Measurements from ENCODE around the gene NAT14. TPM values are rescaled to one million over a fixed set of nuclear protein-coding genes. Genes with fewer than 3 reads are reported as not detected.

Gene NAT14, protein sequence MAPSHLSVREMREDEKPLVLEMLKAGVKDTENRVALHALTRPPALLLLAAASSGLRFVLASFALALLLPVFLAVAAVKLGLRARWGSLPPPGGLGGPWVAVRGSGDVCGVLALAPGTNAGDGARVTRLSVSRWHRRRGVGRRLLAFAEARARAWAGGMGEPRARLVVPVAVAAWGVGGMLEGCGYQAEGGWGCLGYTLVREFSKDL
- polyA plus RNA-seq (2013, experiment 1 of 2): 52.4 TPM
- 50.0 TPM for polyA plus RNA-seq (2013, experiment 2 of 2)

DNA sequence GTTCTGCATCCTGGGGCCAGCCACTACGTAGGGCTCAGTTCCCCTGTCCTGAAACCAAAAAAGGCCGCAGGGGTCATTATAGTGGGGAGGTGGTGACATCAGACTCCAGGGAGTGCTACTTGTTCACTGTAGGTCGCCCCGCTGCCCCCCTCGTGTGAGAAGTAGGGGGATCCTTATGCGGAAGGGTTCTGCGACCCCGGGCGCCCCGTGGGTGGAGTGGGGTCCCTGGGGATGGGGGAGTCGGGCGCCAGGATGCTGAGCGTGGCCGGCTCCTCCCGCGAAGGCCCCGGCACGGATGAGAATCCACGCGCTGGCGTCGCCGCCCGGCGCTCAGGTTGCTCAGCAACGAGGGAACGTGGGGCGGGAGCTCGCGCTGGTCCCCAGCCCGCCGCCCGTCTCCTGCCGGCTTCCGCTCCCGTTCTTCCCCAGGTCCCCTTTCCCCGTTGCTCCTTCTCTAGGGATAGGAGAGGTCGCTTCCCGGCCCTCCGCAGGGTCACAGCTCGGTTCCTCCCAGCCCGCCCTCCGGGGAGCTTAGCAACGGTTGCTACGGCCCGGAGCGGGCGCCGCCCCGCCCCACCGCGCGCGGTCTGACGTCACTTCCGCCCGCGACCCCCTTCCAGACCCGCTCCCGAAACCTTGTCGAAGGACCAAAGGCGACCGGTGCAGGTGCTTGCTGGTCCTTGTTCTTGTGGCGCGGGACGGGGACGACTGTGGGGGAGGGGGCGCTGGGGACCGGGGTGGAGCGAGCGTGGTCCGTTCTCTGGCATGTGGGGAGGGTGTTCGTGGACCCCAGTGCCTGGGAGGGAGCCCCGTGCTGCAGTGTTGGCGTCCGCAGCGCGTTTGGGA, at the start of gene NAT14:
NAT14 (plus strand) TSS at position 596 of the 846 bp plus-strand sequence. CDS start 521 bp downstream, outside the sequence.
- H3K9me3 ChIP-seq (ENCODE audit: control insufficient read depth, low read length): no peaks in the 10 kb centered on the region
- peaks cover 16% of the 10 kb centered on the region for H3K36me3 ChIP-seq (ENCODE audit: control insufficient read depth, insufficient read depth, low read length)
- WGBS, 2 experiments (ENCODE audit: insufficient coverage in 2 of 2): 4% methylated on average over 37 to 44 of the region's 78 CpGs
- peaks cover 46% of the 10 kb centered on the region for H3K4me1 ChIP-seq (ENCODE audit: control insufficient read depth, insufficient read depth, low read length, poor library complexity, severe bottlenecking)
- peak within 1 kb of the TSS; percentile 79 for H3K4me3 ChIP-seq (ENCODE audit: extremely low read depth, insufficient read depth, low read length, poor library complexity, severe bottlenecking)
- H3K27ac ChIP-seq (ENCODE audit: low read depth, low read length, severe bottlenecking): peak within 1 kb of the TSS; percentile 78

DNA sequence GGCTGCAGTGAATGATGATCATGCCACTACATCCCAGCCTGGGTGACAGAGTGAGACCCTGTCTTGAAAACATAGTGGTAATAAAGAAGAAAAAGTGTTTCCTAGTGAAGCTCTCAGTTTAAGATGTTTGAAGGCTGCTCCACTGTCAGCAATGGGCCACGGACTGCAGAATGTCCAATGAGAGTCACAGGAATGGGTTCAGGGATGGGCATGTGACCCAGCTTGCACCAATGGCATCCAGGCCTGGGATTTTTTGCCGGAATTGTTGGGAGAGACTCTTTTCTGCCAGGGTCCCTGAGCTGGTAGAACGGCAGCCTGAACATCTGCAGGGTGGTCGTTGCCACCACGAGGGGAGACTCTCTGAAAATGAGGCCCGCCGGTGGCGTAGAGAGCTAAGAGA, 48.1 kb upstream of the NAT14 start:
- WGBS, 2 experiments (ENCODE audit: insufficient coverage in 2 of 2): 36 to 41% methylated on average over 8 of the region's 8 CpGs
- Histone ChIP-seq H3K4me3 (ENCODE audit: extremely low read depth, insufficient read depth, low read length, poor library complexity, severe bottlenecking) (no peak overlapping the region), H3K27ac (ENCODE audit: low read depth, low read length, severe bottlenecking) (no peak overlapping the region)

DNA sequence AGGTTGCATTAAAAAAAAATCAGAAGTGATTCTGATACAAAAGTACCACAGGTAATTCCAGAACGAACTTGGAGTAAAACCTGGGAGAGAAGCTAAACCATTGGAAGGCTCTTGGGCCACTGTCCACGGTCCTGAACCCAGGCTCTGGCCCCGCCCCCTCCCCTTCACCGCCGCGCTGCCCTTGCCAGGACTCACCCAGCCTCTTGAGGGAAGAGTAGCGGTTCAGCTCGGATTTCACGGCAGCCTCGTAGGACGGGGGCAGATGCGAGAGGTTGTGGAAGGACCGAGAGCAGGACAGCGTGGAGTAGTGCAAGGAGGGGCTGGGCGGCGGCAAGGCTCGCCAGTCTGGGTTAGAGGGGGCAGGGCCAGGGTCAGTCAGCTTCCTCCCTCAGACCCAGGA, 47.6 kb upstream of the NAT14 start:
- no peaks in the 10 kb centered on the region for H3K9me3 ChIP-seq (ENCODE audit: control insufficient read depth, low read length)
- H3K36me3 ChIP-seq (ENCODE audit: control insufficient read depth, insufficient read depth, low read length): no peaks in the 10 kb centered on the region
- no peak overlapping the region for H3K4me3 ChIP-seq (ENCODE audit: extremely low read depth, insufficient read depth, low read length, poor library complexity, severe bottlenecking)
- H3K27ac ChIP-seq (ENCODE audit: low read depth, low read length, severe bottlenecking): no peak overlapping the region
- WGBS, 2 experiments (ENCODE audit: insufficient coverage in 2 of 2): 1 to 4% methylated on average over 17 of the region's 17 CpGs
- H3K4me1 ChIP-seq (ENCODE audit: control insufficient read depth, insufficient read depth, low read length, poor library complexity, severe bottlenecking): no peaks in the 10 kb centered on the region

More for the DNA sequence above, 48.1 kb upstream of the NAT14 start:
- H3K4me1 ChIP-seq (ENCODE audit: control insufficient read depth, insufficient read depth, low read length, poor library complexity, severe bottlenecking): no peaks in the 10 kb centered on the region
- H3K9me3 ChIP-seq (ENCODE audit: control insufficient read depth, low read length): no peaks in the 10 kb centered on the region
- no peaks in the 10 kb centered on the region for H3K36me3 ChIP-seq (ENCODE audit: control insufficient read depth, insufficient read depth, low read length)

DNA sequence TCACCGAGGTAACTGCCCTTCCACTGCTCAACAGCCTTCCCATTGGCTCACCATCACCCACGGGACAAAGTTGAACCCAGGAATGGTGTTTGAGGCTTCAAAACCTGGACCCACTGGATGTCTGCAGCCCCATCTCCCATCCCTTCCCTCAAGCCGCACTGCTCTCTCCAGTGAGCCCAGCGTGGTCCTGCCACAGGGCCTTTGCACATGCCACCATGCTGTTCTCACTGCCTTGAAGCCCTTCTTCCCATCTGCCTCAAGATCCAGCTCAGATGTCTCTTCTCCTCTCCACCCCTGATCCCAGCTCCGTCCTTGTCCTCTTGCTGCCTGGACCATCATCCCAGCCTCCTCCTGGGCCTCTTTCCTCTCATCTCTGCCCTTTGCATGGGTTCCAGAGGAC, 45.9 kb upstream of the NAT14 start:
- Histone ChIP-seq H3K4me1 (ENCODE audit: control insufficient read depth, insufficient read depth, low read length, poor library complexity, severe bottlenecking) (no peaks in the 10 kb centered on the region), H3K9me3 (ENCODE audit: control insufficient read depth, low read length) (no peaks in the 10 kb centered on the region), H3K4me3 (ENCODE audit: extremely low read depth, insufficient read depth, low read length, poor library complexity, severe bottlenecking) (no peak overlapping the region), H3K36me3 (ENCODE audit: control insufficient read depth, insufficient read depth, low read length) (no peaks in the 10 kb centered on the region), H3K27ac (ENCODE audit: low read depth, low read length, severe bottlenecking) (no peak overlapping the region)
- 69 to 82% methylated on average over 4 to 5 of the region's 5 CpGs for WGBS, 2 experiments (ENCODE audit: insufficient coverage in 2 of 2)

DNA sequence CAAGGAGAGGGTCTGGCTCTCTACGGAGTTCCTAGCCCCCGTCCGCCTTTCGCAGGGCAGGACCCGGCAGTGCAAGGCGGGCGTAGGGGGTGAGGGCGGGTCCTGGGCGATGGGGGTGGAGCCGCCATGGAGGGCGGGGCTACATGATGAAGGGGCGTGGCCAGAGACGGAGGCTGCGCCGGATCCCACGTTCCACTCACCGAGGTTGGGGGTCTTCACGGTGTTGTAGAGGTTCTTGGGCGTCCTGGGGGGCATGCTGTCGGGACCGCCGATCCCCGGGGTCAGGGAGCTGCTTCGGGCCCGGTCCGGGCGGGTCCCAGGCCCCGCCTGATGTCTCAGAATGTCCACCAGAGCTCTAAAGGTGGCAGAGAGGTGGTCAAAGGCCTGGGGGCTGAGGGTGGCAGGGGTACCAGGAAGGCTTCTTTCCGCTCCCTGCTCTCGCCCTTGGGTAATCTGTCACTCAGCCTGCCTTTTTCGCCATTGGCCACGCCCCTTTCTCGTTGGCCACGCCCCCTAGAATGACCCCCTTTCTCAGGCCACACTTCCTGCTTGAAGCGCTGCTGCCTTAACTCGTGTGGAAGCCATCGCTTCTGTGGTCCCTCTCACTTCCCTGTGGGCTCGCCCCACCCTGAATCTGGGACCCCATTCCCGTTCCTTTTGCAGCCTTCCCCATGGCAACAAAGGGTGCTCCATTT, 44.4 kb upstream of the NAT14 start:
- H3K4me3 ChIP-seq (ENCODE audit: extremely low read depth, insufficient read depth, low read length, poor library complexity, severe bottlenecking): no peak overlapping the region
- H3K9me3 ChIP-seq (ENCODE audit: control insufficient read depth, low read length): no peaks in the 10 kb centered on the region
- H3K27ac ChIP-seq (ENCODE audit: low read depth, low read length, severe bottlenecking): no peak overlapping the region
- H3K4me1 ChIP-seq (ENCODE audit: control insufficient read depth, insufficient read depth, low read length, poor library complexity, severe bottlenecking): no peaks in the 10 kb centered on the region
- 17 to 24% methylated on average over 17 to 38 of the region's 39 CpGs for WGBS, 2 experiments (ENCODE audit: insufficient coverage in 2 of 2)
- H3K36me3 ChIP-seq (ENCODE audit: control insufficient read depth, insufficient read depth, low read length): no peaks in the 10 kb centered on the region

DNA sequence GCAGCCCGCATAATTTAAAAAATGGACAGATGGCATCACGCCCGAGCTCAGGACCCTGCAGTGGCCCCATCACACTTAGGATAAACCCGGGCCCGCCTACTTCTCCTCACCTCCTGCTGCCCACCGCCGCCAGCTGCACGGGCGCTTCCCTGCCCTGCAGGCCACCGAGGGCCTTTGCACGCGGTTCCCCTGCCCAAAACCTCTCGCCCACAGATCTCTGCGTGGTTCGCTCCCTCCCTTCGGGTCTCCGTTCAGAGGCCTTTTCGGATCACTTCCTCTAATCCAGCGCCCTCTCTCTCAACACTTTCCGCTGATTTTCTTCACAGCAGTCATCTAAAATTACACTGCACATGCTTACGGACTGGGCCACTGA, 43.7 kb upstream of the NAT14 start:
- WGBS, 2 experiments (ENCODE audit: insufficient coverage in 2 of 2): 8 to 10% methylated on average over 18 to 20 of the region's 21 CpGs
- no peaks in the 10 kb centered on the region for H3K9me3 ChIP-seq (ENCODE audit: control insufficient read depth, low read length)
- H3K36me3 ChIP-seq (ENCODE audit: control insufficient read depth, insufficient read depth, low read length): no peaks in the 10 kb centered on the region
- no peak overlapping the region for H3K27ac ChIP-seq (ENCODE audit: low read depth, low read length, severe bottlenecking)
- H3K4me3 ChIP-seq (ENCODE audit: extremely low read depth, insufficient read depth, low read length, poor library complexity, severe bottlenecking): no peak overlapping the region
- no peaks in the 10 kb centered on the region for H3K4me1 ChIP-seq (ENCODE audit: control insufficient read depth, insufficient read depth, low read length, poor library complexity, severe bottlenecking)

DNA sequence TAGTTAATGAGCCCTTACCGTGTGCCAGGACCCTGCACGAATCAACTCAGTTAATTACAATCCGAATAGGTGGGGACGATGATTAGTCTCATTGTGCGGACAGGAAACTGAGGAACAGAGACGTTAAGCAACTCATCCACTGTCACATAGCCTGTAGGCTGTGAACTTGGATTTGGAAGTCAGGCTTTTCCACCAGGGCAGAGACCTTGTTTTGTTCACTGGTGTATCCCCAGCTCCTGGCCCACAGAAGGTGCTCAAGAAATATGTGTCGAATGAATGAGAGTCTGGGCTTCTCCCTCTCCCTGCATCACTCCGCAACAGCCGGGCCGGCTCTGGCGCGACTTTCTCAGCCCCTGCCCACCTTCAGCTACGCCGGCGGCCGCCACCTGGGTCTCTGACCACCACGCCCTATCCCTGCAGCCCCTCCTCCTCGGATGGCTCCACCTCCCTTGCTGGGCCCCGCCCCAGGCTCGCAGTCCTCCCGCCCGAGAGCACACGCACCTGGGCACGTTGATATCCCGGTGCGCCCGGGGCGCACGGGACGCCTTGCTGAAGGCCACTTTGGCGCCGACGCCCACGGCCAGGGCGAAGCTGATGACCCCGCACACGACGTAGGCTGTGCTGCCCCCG, 43.2 kb upstream of the NAT14 start:
- no peaks in the 10 kb centered on the region for H3K36me3 ChIP-seq (ENCODE audit: control insufficient read depth, insufficient read depth, low read length)
- H3K4me3 ChIP-seq (ENCODE audit: extremely low read depth, insufficient read depth, low read length, poor library complexity, severe bottlenecking): no peak overlapping the region
- 3 to 5% methylated on average over 19 to 29 of the region's 39 CpGs for WGBS, 2 experiments (ENCODE audit: insufficient coverage in 2 of 2)
- no peak overlapping the region for H3K27ac ChIP-seq (ENCODE audit: low read depth, low read length, severe bottlenecking)
- no peaks in the 10 kb centered on the region for H3K4me1 ChIP-seq (ENCODE audit: control insufficient read depth, insufficient read depth, low read length, poor library complexity, severe bottlenecking)
- H3K9me3 ChIP-seq (ENCODE audit: control insufficient read depth, low read length): no peaks in the 10 kb centered on the region

DNA sequence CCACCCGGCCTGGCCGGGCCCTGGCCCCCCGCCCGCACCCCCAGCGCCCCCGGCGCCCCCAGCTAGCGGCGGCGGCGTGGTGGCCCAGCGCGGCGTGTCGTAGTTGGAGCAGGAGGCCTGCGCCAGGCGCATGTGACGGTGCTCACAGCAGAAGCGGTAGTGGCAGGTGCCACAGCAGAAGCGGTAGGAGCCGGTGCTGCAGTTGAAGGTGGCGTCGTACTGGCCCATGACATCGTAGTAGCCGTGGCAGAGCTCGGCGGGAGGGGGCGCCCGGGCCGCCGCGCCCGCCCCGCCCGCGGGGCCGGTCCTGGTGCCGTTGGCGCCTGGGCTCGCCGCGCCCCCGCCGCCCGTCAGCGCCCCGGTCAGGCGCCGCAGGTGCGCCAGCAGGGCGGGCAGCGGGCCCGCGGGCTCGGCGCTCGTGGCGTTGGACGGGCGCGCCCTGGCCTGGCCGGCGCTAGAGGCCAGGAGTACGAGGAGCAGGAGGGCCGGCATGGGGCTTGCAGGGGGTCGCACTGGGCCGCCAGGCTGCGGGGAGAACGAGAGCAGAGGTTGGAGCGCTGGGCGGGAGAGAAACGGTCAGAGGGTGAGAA, 42.5 kb upstream of the NAT14 start:
- Histone ChIP-seq H3K36me3 (ENCODE audit: control insufficient read depth, insufficient read depth, low read length) (no peaks in the 10 kb centered on the region), H3K9me3 (ENCODE audit: control insufficient read depth, low read length) (no peaks in the 10 kb centered on the region), H3K4me1 (ENCODE audit: control insufficient read depth, insufficient read depth, low read length, poor library complexity, severe bottlenecking) (no peaks in the 10 kb centered on the region), H3K4me3 (ENCODE audit: extremely low read depth, insufficient read depth, low read length, poor library complexity, severe bottlenecking) (no peak overlapping the region), H3K27ac (ENCODE audit: low read depth, low read length, severe bottlenecking) (no peak overlapping the region)
- WGBS, 2 experiments (ENCODE audit: insufficient coverage in 2 of 2): 1 to 2% methylated on average over 57 to 62 of the region's 72 CpGs

DNA sequence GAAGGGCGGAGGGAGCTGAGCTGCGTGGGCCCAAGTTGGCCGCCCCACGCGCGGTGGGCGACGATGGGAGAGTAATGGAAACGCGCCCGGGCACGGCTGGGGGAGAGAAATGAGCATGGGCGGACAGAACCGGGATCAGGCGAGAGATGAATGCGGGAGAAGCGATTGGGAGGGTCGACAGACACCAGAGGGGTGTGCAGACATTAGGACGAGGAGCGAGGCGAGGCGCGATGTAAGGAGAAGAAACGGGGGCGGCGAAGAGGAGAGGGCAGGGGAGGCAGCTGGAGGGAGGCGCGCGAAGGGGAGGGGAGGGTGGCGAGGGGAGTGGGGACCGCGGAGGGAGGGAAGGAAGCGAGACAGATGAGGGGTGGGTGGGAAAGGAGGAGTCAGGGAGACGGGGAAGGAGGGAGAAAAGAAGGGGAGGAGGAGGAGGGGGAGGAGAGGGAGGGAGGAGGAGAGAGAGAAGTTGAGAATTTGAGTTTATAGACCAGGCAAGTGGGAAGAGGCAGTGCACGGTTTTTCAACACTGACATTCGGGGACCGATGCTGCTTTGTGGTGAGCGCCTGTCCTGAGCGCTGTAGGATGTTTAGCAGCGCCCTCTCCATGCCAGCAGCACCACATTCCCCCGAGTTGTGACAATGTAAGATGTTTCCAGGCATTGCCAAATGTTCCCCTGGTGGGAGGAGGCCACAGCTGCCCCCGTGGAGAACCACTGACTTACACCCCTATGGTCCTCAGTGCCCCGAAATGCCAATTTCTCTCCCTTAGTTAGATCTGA, 41.8 kb upstream of the NAT14 start, which contains the start of gene SHISA7:
SHISA7 (minus strand) TSS at position 256 of the 779 bp plus-strand sequence. CDS start 437 bp downstream, outside the sequence.
- WGBS, 2 experiments (ENCODE audit: insufficient coverage in 2 of 2): 2 to 5% methylated on average over 30 to 41 of the region's 43 CpGs
- no peaks in the 10 kb centered on the region for H3K36me3 ChIP-seq (ENCODE audit: control insufficient read depth, insufficient read depth, low read length)
- H3K4me3 ChIP-seq (ENCODE audit: extremely low read depth, insufficient read depth, low read length, poor library complexity, severe bottlenecking): no peak within 1 kb of the TSS

More for the DNA sequence above, 41.8 kb upstream of the NAT14 start, which contains the start of gene SHISA7:
- no peaks in the 10 kb centered on the region for H3K9me3 ChIP-seq (ENCODE audit: control insufficient read depth, low read length)
- no peaks in the 10 kb centered on the region for H3K4me1 ChIP-seq (ENCODE audit: control insufficient read depth, insufficient read depth, low read length, poor library complexity, severe bottlenecking)
- no peak within 1 kb of the TSS for H3K27ac ChIP-seq (ENCODE audit: low read depth, low read length, severe bottlenecking)

All from mesodermal cell (in vitro differentiated cells).